Measurements from ENCODE around the gene FALEC.

GRCh38 chr1:150544204-150544603 is 28.7 kb downstream of the FALEC start:
- no peak for TF ChIP-seq CTCF (IDR thresholded peaks at IDR 0.05)
- TF ChIP-seq POLR2A (IDR thresholded peaks at IDR 0.05): no peak
- TF ChIP-seq EP300 (IDR thresholded peaks at IDR 0.05): no peak
- no peak for TF ChIP-seq POLR2AphosphoS5 (IDR thresholded peaks at IDR 0.05)
